Fibroblast of lung (primary cell): Measurements from ENCODE around the gene GPR45. TPM values are rescaled to one million over a fixed set of nuclear protein-coding genes. Genes with fewer than 3 reads are reported as not detected.

ENCODE experiments used
- DNase-seq, 2 donors: peaks; one replicate each; pipeline versions ENCODE4 v3.0.0 to v3.0.0-alpha.2; 2010; ENCODE audit warnings: low read depth in 2 of 2
- H2AFZ ChIP-seq: 2 replicates; pipeline ENCODE4 v1.5.1; 2012; ENCODE audit warnings: low read length, control low read depth, inconsistent platforms
- H3K27ac ChIP-seq: 2 replicates; pipeline ENCODE4 v1.5.1; 2011; ENCODE audit warnings: low read length, control low read depth; ENCODE audit not compliant: insufficient read depth
- H3K27me3 ChIP-seq: 2 replicates; pipeline ENCODE4 v1.5.1; 2011; ENCODE audit warnings: mild to moderate bottlenecking, low read length; ENCODE audit not compliant: control insufficient read depth, insufficient read depth
- H3K36me3 ChIP-seq: 2 replicates; pipeline ENCODE4 v1.5.1; 2011; ENCODE audit warnings: low read length; ENCODE audit not compliant: control insufficient read depth, insufficient read depth
- H3K4me1 ChIP-seq: 2 replicates; pipeline ENCODE4 v1.5.1; 2011; ENCODE audit warnings: low read length; ENCODE audit not compliant: control insufficient read depth, insufficient read depth; ENCODE audit errors: extremely low read depth
- H3K4me2 ChIP-seq: 2 replicates; pipeline ENCODE4 v1.5.1; 2011; ENCODE audit warnings: low read length, control low read depth; ENCODE audit not compliant: insufficient read depth; ENCODE audit errors: extremely low read depth
- H3K4me3 ChIP-seq, 4 experiments: fragments of 200-600 bp in 1 of 4; sonication (generic) in 1 of 4; replicated peaks in 1 of 4; 2 replicates each; pipeline ENCODE4 v1.5.1; 2011 to 2016; ENCODE audit warnings: low read length in 4 of 4, low read depth in 3 of 4, mild to moderate bottlenecking in 3 of 4, control low read depth in 2 of 4, inconsistent platforms in 1 of 4, mixed read lengths in 1 of 4; ENCODE audit not compliant: insufficient read depth in 1 of 4; ENCODE audit errors: control extremely low read depth in 1 of 4
- H3K79me2 ChIP-seq: 2 replicates; pipeline ENCODE4 v1.5.1; 2012; ENCODE audit warnings: mild to moderate bottlenecking, low read length, inconsistent platforms; ENCODE audit not compliant: control insufficient read depth, insufficient read depth
- H3K9ac ChIP-seq: 2 replicates; pipeline ENCODE4 v1.5.1; 2011; ENCODE audit warnings: mild to moderate bottlenecking, low read length, control low read depth; ENCODE audit not compliant: insufficient read depth
- H3K9me3 ChIP-seq: 2 replicates; pipeline ENCODE4 v1.5.1; 2012; ENCODE audit warnings: low read depth, low read length; ENCODE audit not compliant: control insufficient read depth, insufficient read depth
- H4K20me1 ChIP-seq: 2 replicates; pipeline ENCODE4 v1.5.1; 2011; ENCODE audit warnings: low read length; ENCODE audit not compliant: control insufficient read depth, insufficient read depth; ENCODE audit errors: extremely low read depth
- EZH2 ChIP-seq: IDR thresholded peaks from 2 replicates; pipeline ENCODE4 v1.5.1; 2012; ENCODE audit warnings: low read length, control low read depth, mild to moderate bottlenecking; ENCODE audit errors: missing control alignments
- polyA plus RNA-seq, 2 donors: library from polyadenylated mRNA; depleted of rRNA in 1 of 2; stranded (reverse) in 1 of 2; unstranded in 1 of 2; fragments of >200 nt; gene quantifications; 2 replicates each; pipeline ENCODE4 v1.2.1, GENCODE V29; 2011 to 2012; ENCODE audit warnings: missing spikeins in 1 of 2
- total RNA-seq: library from RNA; depleted of rRNA; stranded (reverse); fragments of >200 nt; gene quantifications from 2 replicates; pipeline ENCODE4 v1.2.1, GENCODE V29; 2014
- TF ChIP-seq, protein P1 (sequence below), 2 donors: IDR thresholded peaks in 1 of 2; conservative IDR thresholded peaks in 1 of 2; 1 replicate in 1 of 2; 2 replicates in 1 of 2; pipeline ENCODE4 v1.5.1; 2011 to 2012; ENCODE audit warnings: low read length in 2 of 2, control low read depth in 1 of 2, inconsistent platforms in 1 of 2, low read depth in 1 of 2, mild to moderate bottlenecking in 1 of 2

Gene GPR45
- total and polyA plus RNA-seq, 2 donors (not counting 1 experiment from before 2014, with no cell fraction given): not detected

DNA sequence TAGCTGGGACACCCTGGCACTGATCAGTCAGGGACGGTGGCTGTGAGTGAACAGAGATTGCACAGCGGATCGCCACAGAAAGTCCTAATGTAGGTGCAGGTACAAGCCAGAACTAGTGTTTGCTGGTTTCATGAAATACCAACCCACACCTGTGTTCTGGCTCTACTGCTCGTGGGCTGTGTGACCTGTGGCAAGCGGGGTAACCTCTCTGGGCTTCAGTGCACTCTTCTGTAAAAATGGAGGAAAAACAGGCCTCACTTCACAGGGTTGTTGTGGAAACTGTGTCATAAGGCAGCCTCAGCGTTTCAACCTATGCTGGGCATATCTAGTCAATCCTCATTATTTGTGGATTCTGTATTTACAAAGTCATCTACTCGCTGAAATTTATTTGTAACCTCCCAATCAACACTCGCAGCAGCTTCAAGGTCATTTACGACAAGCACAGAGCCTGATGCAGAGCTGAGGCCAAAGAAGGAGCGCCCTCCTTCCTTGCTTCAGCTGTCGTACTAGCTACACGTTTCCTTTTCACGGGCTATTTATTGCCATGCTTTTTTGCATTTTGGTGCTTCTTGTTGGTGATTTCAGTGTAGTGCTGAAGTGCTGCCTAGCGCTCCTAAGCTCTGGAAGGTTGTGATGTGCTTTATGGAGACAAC, 30.0 kb downstream of the GPR45 start:
- Histone ChIP-seq H3K36me3 (peaks cover 9% of the 10 kb centered on the region), H3K27me3 (no peaks in the 10 kb centered on the region), H2AFZ (no peak overlapping the region), H3K4me3 (no peak overlapping the region), H3K9me3 (no peaks in the 10 kb centered on the region), H3K4me1 (no peaks in the 10 kb centered on the region), H4K20me1 (no peaks in the 10 kb centered on the region), H3K79me2 (no peaks in the 10 kb centered on the region), H3K9ac (no peak overlapping the region), H3K4me2 (no peak overlapping the region), H3K27ac (no peak overlapping the region)
- TF ChIP-seq, protein P1, sequence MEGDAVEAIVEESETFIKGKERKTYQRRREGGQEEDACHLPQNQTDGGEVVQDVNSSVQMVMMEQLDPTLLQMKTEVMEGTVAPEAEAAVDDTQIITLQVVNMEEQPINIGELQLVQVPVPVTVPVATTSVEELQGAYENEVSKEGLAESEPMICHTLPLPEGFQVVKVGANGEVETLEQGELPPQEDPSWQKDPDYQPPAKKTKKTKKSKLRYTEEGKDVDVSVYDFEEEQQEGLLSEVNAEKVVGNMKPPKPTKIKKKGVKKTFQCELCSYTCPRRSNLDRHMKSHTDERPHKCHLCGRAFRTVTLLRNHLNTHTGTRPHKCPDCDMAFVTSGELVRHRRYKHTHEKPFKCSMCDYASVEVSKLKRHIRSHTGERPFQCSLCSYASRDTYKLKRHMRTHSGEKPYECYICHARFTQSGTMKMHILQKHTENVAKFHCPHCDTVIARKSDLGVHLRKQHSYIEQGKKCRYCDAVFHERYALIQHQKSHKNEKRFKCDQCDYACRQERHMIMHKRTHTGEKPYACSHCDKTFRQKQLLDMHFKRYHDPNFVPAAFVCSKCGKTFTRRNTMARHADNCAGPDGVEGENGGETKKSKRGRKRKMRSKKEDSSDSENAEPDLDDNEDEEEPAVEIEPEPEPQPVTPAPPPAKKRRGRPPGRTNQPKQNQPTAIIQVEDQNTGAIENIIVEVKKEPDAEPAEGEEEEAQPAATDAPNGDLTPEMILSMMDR (conservative IDR thresholded peaks at IDR 0.05 in 1 of 2, IDR thresholded peaks at IDR 0.05 in 1 of 2; ENCODE audit: low read depth in 1 of 2, low read length in 2 of 2): no peak
- TF ChIP-seq EZH2: no peak
- no peak for DNase-seq

DNA sequence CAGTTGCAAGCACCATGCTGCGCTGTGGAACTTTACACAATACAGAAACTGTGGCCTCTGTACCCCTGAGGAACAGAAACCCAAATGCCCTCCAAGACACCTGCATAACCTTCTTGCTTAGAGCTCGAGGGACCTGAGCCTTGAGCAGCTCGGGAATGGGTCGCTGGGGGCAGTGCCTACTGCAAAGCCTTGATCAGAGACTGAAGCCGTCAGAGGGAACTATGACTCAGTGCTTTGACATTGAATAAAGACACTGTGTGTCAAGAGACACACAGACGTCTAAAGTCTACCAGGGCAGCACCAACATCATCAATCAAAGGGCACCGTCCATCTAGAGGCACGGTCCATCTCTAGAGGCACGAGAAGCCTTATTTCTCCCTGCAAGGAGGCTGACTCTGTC, 30.6 kb downstream of the GPR45 start:
- Histone ChIP-seq H3K4me3 (no peak overlapping the region), H3K4me2 (no peak overlapping the region), H2AFZ (no peak overlapping the region), H3K36me3 (peaks cover 9% of the 10 kb centered on the region), H4K20me1 (no peaks in the 10 kb centered on the region), H3K27ac (no peak overlapping the region), H3K9ac (no peak overlapping the region), H3K4me1 (no peaks in the 10 kb centered on the region), H3K27me3 (no peaks in the 10 kb centered on the region), H3K79me2 (no peaks in the 10 kb centered on the region), H3K9me3 (no peaks in the 10 kb centered on the region)
- TF ChIP-seq, protein P1 (conservative IDR thresholded peaks at IDR 0.05 in 1 of 2, IDR thresholded peaks at IDR 0.05 in 1 of 2; ENCODE audit: low read depth in 1 of 2, low read length in 2 of 2): no peak
- TF ChIP-seq EZH2: no peak
- no peak for DNase-seq

DNA sequence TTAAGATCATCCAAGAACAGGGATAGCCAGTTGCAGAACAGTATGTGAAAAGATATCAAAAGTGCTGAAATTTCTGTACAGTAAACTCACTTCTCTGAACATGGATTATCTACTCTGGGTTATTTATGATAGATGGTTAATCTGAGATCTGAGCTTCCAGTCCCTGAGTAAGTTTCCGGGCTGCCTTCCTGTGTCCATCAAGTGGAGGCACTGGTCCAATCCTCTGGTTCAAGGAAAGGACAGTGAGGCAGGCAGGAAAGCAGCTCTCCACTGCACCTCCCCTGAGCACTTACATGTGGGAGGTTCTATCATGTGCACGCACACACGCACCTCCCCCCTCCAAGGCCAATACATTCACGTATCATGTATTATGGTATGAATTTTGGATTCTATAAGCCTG, 32.5 kb downstream of the GPR45 start:
- Histone ChIP-seq H2AFZ (no peak overlapping the region), H3K9ac (no peak overlapping the region), H3K4me1 (no peaks in the 10 kb centered on the region), H4K20me1 (no peaks in the 10 kb centered on the region), H3K4me3 (no peak overlapping the region), H3K36me3 (peaks cover 9% of the 10 kb centered on the region), H3K27me3 (no peaks in the 10 kb centered on the region), H3K4me2 (no peak overlapping the region), H3K27ac (no peak overlapping the region), H3K79me2 (no peaks in the 10 kb centered on the region), H3K9me3 (no peaks in the 10 kb centered on the region)
- DNase-seq: peak in 1 of 2 donors; percentile 63
- TF ChIP-seq EZH2: no peak
